ENCODE measurements around the gene MAPKAP1.

The MAPKAP1 gene

DNA sequence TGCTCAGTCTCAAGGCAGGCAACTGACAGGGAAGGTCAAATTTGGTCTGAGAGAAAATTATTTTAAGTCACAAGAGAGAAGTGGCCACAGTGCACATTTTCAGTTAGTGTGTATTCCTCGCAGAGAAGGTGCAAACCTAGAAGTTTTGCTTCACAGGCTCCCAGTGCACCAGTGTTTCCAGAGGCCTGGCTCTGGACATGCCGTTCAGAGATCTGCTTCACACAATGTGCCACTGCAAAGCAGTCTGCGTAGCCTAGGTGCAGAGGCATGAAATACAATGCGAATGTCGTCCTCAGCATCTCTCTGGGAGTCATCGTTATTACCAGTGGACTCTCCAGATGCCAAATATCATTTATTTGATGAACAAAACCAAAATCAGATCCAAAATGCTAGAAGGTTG lies 147.8 kb downstream of the MAPKAP1 start:
- peaks cover 2% of the 10 kb centered on the region for H3K4me1 ChIP-seq (ENCODE audit: control insufficient read depth, insufficient read depth, low read length)
- no peak overlapping the region for H3K9ac ChIP-seq (ENCODE audit: low read length)
- H3K4me3 ChIP-seq (ENCODE audit: low read length) = no peak overlapping the region
- peaks cover 4% of the 10 kb centered on the region for H3K36me3 ChIP-seq (ENCODE audit: control insufficient read depth, insufficient read depth, low read length)
- no peaks in the 10 kb centered on the region for H3K27me3 ChIP-seq (ENCODE audit: control insufficient read depth, insufficient read depth, low read length)
- no peak overlapping the region for H3K27ac ChIP-seq (ENCODE audit: low read depth, low read length)

DNA sequence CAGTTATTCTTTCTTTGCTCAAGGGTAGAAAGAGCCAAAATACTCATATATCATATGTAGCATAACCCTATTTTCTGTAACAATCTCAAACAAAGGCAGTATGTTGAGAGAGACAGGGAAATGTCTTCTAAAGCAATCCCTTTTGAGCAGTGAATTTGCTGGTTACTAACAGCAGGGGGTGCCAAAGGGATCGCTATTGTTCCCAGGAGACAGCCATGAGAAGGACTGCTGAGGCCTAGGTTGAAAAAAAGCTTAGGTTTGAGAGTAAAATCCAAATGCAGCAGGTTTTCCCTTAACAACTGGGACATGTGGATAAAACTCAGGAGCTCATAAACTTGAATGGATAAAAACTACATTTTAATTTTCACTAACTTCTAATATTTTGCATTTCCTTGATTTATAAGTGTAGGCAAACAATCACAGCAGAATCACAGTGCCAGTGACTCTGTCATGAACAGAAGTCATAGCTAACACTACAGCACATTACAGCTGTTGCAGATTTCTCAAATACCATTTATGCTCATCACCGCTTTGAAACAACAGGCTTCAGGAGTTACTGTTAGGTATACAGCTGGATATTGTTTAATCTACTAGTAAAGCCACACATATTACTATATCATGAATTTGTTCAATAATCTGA lies 148.4 kb downstream of the MAPKAP1 start:
- Histone ChIP-seq H3K9ac (ENCODE audit: low read length) (no peak overlapping the region), H3K36me3 (ENCODE audit: control insufficient read depth, insufficient read depth, low read length) (peaks cover 4% of the 10 kb centered on the region), H3K27ac (ENCODE audit: low read depth, low read length) (peak overlapping the region; percentile 10), H3K27me3 (ENCODE audit: control insufficient read depth, insufficient read depth, low read length) (no peaks in the 10 kb centered on the region), H3K4me3 (ENCODE audit: low read length) (no peak overlapping the region), H3K4me1 (ENCODE audit: control insufficient read depth, insufficient read depth, low read length) (peaks cover 4% of the 10 kb centered on the region)

DNA sequence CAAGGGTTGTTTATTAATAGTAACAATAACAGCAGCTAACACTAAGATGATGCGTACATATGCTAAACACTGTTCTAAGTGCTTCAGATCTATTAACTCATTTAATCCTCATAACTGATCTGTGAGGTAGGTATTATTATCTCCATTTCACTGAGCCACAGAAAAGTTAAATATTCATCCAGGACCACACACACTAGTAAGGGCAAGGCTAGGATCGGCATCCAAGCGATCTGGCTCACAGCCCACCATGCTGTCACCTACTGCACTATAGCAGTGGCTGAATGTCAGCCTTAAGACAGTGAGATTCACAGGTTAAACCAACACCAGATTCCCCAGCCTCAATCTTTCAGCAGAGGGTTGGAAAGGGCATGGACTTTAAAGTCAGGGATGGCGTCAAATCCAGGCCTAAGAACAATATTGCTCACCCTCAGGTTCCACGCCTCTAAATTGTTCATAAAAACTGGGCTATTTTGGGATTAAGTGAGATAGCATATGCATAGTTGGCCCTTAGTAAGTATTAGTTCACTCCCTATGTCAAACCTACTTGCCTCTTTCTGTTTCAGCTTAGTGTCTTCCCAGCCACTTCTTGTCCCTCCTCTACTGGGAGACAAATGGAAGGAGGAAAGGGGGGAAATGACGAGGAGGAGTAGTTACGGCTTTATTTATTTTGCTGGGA lies 150.8 kb downstream of the MAPKAP1 start:
- Histone ChIP-seq H3K9ac (ENCODE audit: low read length) (no peak overlapping the region), H3K36me3 (ENCODE audit: control insufficient read depth, insufficient read depth, low read length) (peaks cover 4% of the 10 kb centered on the region), H3K27ac (ENCODE audit: low read depth, low read length) (no peak overlapping the region), H3K4me1 (ENCODE audit: control insufficient read depth, insufficient read depth, low read length) (peaks cover 8% of the 10 kb centered on the region), H3K4me3 (ENCODE audit: low read length) (no peak overlapping the region), H3K27me3 (ENCODE audit: control insufficient read depth, insufficient read depth, low read length) (no peaks in the 10 kb centered on the region)

DNA sequence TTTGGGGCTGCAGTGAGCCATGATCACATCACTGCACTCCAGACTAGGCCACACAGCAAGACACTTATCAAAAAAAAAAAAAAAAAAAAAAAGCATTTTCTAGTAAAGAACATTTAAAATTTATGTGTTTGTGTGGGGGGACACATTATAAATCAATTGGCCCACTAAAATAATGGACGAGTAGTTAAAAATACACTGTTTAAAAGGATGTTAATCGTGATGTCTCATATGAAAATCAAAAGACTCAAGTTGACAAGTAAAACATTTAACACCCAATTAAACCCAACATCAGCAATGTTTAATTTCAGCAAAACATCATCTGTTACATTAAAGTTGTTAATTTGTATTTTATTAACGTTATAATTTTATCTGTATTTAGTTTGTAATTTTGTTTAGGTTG lies 152.3 kb downstream of the MAPKAP1 start:
- Histone ChIP-seq H3K9ac (ENCODE audit: low read length) (no peak overlapping the region), H3K4me1 (ENCODE audit: control insufficient read depth, insufficient read depth, low read length) (peaks cover 16% of the 10 kb centered on the region), H3K36me3 (ENCODE audit: control insufficient read depth, insufficient read depth, low read length) (peaks cover 4% of the 10 kb centered on the region), H3K27me3 (ENCODE audit: control insufficient read depth, insufficient read depth, low read length) (no peaks in the 10 kb centered on the region), H3K4me3 (ENCODE audit: low read length) (no peak overlapping the region), H3K27ac (ENCODE audit: low read depth, low read length) (no peak overlapping the region)

DNA sequence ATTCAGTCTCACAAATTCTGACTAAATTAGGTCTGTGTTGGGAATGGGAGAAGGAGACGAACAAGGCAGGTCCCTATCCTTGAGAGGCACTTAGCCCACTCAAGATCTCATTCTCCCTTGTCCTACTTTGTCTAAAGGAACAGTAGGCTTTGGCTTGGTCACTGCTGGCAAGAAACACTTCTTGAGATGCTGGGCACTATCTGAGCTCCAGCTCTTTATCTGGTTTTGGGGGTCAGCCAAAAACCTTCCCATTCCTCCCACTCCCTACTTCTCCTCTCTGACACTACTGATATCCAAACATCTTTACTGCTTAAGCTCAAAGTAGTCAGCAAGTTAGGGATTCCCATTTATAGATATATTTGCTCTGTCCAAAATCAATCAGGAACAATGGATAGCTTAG lies 155.2 kb downstream of the MAPKAP1 start:
- H3K9ac ChIP-seq (ENCODE audit: low read length) = no peak overlapping the region
- H3K4me3 ChIP-seq (ENCODE audit: low read length) = no peak overlapping the region
- peaks cover 35% of the 10 kb centered on the region for H3K4me1 ChIP-seq (ENCODE audit: control insufficient read depth, insufficient read depth, low read length)
- no peak overlapping the region for H3K27ac ChIP-seq (ENCODE audit: low read depth, low read length)
- H3K36me3 ChIP-seq (ENCODE audit: control insufficient read depth, insufficient read depth, low read length) = no peaks in the 10 kb centered on the region
- H3K27me3 ChIP-seq (ENCODE audit: control insufficient read depth, insufficient read depth, low read length) = no peaks in the 10 kb centered on the region

DNA sequence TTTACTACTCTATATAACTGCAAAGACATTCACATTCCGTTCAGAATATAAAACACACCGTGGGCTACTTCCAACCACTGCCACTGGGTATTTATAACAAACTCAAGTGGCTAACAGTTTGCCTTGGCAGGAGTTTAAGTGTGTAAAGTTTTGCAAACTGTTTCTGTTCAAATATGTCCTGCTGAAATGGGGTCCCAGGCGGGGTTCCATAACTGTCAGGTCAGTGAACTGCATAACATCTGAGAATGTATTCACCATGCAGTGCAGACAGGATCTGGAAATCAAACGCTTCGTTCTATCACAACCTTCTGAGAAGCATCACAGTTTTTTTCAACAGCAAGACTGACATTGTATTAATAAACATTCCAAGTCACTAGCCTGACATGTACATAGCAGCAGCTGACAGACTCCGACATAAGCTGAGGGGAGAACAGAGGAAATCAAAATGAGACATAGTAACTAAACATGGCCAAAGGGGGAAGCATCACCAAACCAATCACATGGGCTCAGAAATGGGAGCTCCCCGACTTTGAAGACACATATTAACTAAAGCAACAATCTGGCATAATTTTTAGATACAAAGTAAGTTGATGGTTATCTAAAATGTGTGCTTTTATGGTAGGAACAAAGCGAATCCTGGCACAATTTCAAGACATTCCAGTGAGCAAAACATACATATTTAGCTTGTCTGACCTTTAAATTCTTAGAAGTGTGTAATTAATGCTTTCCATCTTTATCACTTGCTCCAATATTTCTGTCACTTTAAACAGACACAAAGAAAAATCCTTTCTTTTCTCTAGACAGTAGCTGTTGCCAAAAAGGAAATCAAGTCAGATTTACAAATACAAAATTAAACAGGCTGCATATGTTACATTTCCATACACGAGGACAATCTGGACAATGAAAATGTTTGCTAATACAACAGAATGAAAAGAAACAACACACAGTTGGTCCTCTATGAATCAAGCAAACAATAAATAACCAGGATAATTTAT lies 156.8 kb downstream of the MAPKAP1 start:
- Histone ChIP-seq H3K27ac (ENCODE audit: low read depth, low read length) (peak overlapping the region; percentile 47), H3K36me3 (ENCODE audit: control insufficient read depth, insufficient read depth, low read length) (no peaks in the 10 kb centered on the region), H3K4me3 (ENCODE audit: low read length) (no peak overlapping the region), H3K27me3 (ENCODE audit: control insufficient read depth, insufficient read depth, low read length) (no peaks in the 10 kb centered on the region), H3K9ac (ENCODE audit: low read length) (no peak overlapping the region), H3K4me1 (ENCODE audit: control insufficient read depth, insufficient read depth, low read length) (peaks cover 48% of the 10 kb centered on the region)

DNA sequence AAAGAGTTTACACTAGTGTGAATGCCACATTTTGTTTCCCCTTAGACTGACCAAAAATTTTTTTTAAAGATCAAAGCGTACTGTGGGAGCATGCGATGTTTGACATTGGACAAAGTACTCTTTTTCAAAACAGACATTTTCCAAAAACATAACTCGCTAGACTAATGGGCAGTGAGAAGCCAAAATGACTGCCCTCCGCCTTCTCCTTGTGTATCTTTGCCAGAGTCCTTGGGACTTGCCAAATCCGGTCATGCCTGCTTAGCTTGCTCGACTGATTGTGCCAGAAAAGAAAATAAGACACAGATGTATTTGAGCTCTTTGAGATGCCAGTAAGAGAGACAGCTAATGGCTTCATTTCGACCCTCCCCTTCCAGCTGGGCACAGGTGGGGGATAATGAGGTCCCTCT lies 157.5 kb downstream of the MAPKAP1 start:
- H3K9ac ChIP-seq (ENCODE audit: low read length) = no peak overlapping the region

DNA sequence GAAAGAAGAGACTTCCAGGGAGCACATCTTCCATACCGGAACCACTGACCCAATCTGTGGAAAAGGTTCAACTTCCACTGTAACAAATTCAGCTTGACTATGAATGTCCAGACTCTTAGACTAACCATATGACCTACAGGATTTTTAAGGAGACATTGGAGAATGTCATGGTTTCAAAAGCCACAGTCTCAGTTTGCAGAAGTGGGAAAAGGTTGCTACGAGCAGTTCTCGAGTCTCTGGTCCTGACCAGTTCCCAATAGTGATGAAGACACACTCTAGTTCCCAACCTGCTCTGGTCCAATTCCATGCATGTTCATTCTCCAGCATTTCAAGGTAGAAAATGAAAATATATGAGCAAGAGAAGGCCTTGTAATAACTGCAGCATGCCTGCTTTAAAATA lies 158.0 kb downstream of the MAPKAP1 start:
- Histone ChIP-seq H3K4me3 (ENCODE audit: low read length) (no peak overlapping the region), H3K36me3 (ENCODE audit: control insufficient read depth, insufficient read depth, low read length) (no peaks in the 10 kb centered on the region), H3K27me3 (ENCODE audit: control insufficient read depth, insufficient read depth, low read length) (no peaks in the 10 kb centered on the region), H3K4me1 (ENCODE audit: control insufficient read depth, insufficient read depth, low read length) (peaks cover 53% of the 10 kb centered on the region), H3K27ac (ENCODE audit: low read depth, low read length) (peak overlapping the region; percentile 47), H3K9ac (ENCODE audit: low read length) (no peak overlapping the region)

More for the DNA sequence above, 157.5 kb downstream of the MAPKAP1 start:
- Histone ChIP-seq H3K27ac (ENCODE audit: low read depth, low read length) (peak overlapping the region; percentile 47), H3K4me3 (ENCODE audit: low read length) (no peak overlapping the region), H3K4me1 (ENCODE audit: control insufficient read depth, insufficient read depth, low read length) (peaks cover 53% of the 10 kb centered on the region), H3K36me3 (ENCODE audit: control insufficient read depth, insufficient read depth, low read length) (no peaks in the 10 kb centered on the region), H3K27me3 (ENCODE audit: control insufficient read depth, insufficient read depth, low read length) (no peaks in the 10 kb centered on the region)

DNA sequence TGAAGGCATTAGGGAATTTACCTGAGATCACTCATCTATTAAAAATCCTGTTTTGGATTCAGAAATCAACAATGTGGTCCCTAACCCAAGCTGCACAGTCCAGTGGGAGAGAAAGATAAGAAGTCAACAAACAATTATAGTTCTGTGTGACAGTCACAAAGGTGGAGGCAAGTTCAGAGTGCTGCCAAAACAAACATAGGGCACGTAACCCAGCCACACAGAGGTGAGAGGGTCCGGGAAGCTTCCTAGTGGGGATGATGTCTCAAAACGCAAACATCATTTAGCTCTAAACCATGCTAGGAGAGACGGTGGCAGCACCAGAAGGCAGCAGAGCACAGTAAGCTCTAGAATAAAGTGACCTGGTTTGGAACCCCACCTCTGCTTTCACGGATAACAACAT lies 158.9 kb downstream of the MAPKAP1 start:
- no peaks in the 10 kb centered on the region for H3K27me3 ChIP-seq (ENCODE audit: control insufficient read depth, insufficient read depth, low read length)
- H3K4me3 ChIP-seq (ENCODE audit: low read length) = no peak overlapping the region
- H3K36me3 ChIP-seq (ENCODE audit: control insufficient read depth, insufficient read depth, low read length) = no peaks in the 10 kb centered on the region
- H3K4me1 ChIP-seq (ENCODE audit: control insufficient read depth, insufficient read depth, low read length) = peaks cover 53% of the 10 kb centered on the region
- no peak overlapping the region for H3K27ac ChIP-seq (ENCODE audit: low read depth, low read length)
- H3K9ac ChIP-seq (ENCODE audit: low read length) = no peak overlapping the region

DNA sequence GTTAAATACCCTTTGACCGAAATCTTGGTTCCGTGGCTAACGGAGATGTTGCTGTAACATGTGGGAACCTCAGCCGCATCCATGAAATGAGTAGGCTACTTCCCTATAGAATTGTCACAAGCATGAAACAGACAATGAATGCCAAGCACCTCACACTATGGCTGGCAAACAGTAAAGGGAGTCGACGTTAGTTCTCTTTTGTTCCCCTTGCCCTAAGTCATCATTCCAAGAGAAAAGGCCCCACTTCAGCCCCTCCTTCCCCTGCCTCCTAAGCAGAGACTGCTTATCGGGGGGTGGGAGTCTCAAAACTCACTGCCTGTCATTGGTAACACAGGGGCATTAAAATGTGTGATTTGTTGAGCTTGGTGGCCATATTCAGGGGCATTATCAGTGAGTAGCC lies 159.6 kb downstream of the MAPKAP1 start:
- H3K4me1 ChIP-seq (ENCODE audit: control insufficient read depth, insufficient read depth, low read length) = peaks cover 53% of the 10 kb centered on the region
- H3K27ac ChIP-seq (ENCODE audit: low read depth, low read length) = no peak overlapping the region
- H3K9ac ChIP-seq (ENCODE audit: low read length) = no peak overlapping the region

DNA sequence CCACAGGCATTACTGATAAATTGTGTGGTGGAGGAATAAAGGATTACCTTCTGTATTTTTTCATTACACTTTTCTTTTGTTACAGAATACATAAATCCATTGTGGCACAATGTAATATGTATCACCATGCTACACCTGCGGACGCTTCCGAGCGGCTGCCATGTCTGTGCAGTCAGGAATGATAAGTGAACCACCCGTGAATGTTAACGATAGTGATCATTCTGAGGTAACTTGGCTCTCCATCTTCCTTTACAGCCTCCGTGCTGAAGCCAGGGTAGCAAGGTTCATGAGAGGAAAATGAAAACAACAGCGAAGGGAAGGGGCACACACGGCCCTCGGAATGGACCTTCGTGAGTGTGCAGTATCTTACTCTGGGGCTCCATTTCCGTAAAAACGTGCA lies 161.2 kb downstream of the MAPKAP1 start:
- no peak overlapping the region for H3K9ac ChIP-seq (ENCODE audit: low read length)
- no peak overlapping the region for H3K4me3 ChIP-seq (ENCODE audit: low read length)
- H3K27me3 ChIP-seq (ENCODE audit: control insufficient read depth, insufficient read depth, low read length) = no peaks in the 10 kb centered on the region
- no peak overlapping the region for H3K27ac ChIP-seq (ENCODE audit: low read depth, low read length)
- peaks cover 54% of the 10 kb centered on the region for H3K4me1 ChIP-seq (ENCODE audit: control insufficient read depth, insufficient read depth, low read length)
- H3K36me3 ChIP-seq (ENCODE audit: control insufficient read depth, insufficient read depth, low read length) = no peaks in the 10 kb centered on the region

More for the DNA sequence above, 159.6 kb downstream of the MAPKAP1 start:
- H3K4me3 ChIP-seq (ENCODE audit: low read length) = no peak overlapping the region
- H3K27me3 ChIP-seq (ENCODE audit: control insufficient read depth, insufficient read depth, low read length) = no peaks in the 10 kb centered on the region
- H3K36me3 ChIP-seq (ENCODE audit: control insufficient read depth, insufficient read depth, low read length) = no peaks in the 10 kb centered on the region

DNA sequence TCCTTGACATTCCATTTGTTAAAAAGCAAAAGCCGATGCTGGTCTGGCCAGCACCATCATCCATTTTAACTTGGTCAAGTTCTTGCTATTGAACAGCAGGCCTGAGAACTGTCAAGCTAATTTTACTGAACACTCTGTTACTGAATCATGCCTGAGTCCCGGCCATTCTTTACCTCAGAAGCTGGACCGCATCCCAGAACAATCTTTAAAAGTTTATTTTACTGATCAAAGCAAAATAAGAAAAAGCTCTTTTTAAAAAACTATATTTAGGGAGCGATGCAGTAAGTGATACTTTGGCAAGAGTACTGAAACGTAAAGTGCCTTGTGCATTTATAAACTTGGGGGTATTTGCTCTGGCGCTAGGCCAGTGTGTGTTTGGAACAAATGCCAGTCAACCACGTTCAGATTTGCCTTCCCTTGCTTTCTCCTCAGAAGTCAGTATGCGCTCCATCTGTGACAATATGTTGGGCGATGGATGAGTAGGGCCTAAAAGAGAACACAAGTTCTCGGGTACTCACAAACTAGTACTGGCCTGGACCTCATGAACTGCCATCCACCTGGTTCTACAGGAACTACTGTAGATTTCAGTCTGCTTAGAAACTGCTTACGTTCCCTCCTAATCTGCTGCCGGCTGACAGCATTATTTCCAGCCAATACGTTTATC lies 161.9 kb downstream of the MAPKAP1 start:
- Histone ChIP-seq H3K36me3 (ENCODE audit: control insufficient read depth, insufficient read depth, low read length) (no peaks in the 10 kb centered on the region), H3K4me1 (ENCODE audit: control insufficient read depth, insufficient read depth, low read length) (peaks cover 48% of the 10 kb centered on the region), H3K27ac (ENCODE audit: low read depth, low read length) (peak overlapping the region; percentile 71), H3K9ac (ENCODE audit: low read length) (no peak overlapping the region), H3K4me3 (ENCODE audit: low read length) (no peak overlapping the region), H3K27me3 (ENCODE audit: control insufficient read depth, insufficient read depth, low read length) (no peaks in the 10 kb centered on the region)
